ENCODE measurements around the gene RCOR1. TPM values are rescaled to one million over a fixed set of nuclear protein-coding genes. Genes with fewer than 3 reads are reported as not detected.

The RCOR1 gene
- total RNA-seq, 5 donors from 2014 or later (not counting 1 experiment from before 2014, with no cell fraction given), result 17.7 to 25.0 (median 18.7) TPM

GRCh38 chr14:102584871-102585869 lies 7.3 kb upstream of the RCOR1 start:
- H3K9me3 Mint-ChIP-seq, result no peaks in the 10 kb centered on the region
- H3K27ac Mint-ChIP-seq, result no peak overlapping the region
- Histone ChIP-seq H3K27ac (ENCODE audit: low read length) (no peak overlapping the region), H3K4me3 (ENCODE audit: control insufficient read depth in 1 of 2, extremely low read depth in 1 of 2, low read length in 1 of 2) (no peak overlapping the region), H3K27me3 (replicated peaks in 1 of 2; ENCODE audit: control insufficient read depth in 2 of 2, extremely low read depth in 1 of 2, insufficient read depth in 2 of 2, low read length in 1 of 2) (peaks cover 0 to 21% of the 10 kb centered on the region in 2 experiments), H3K9me3 (no peaks in the 10 kb centered on the region), H3K36me3 (ENCODE audit: control insufficient read depth in 2 of 2, extremely low read depth in 1 of 2, insufficient read depth in 1 of 2, low read length in 1 of 2) (no peaks in the 10 kb centered on the region), H3K4me1 (ENCODE audit: control insufficient read depth in 1 of 2, extremely low read depth in 1 of 2, insufficient read depth in 2 of 2, low read length in 2 of 2) (no peaks in the 10 kb centered on the region)
- H3K36me3 Mint-ChIP-seq, result no peaks in the 10 kb centered on the region
- CTCF ChIA-PET, result no interaction called here
- DNase-seq (no peak), ATAC-seq (replicated peaks in 1 of 4) (no peak)
- no peaks in the 10 kb centered on the region for H3K27me3 Mint-ChIP-seq
- POLR2A ChIA-PET, result no interaction called here
- no peaks in the 10 kb centered on the region for H3K4me1 Mint-ChIP-seq
- no peak overlapping the region for H3K4me3 Mint-ChIP-seq
- WGBS (ENCODE audit: insufficient coverage), result 84% methylated on average over 16 of the region's 24 CpGs

DNA sequence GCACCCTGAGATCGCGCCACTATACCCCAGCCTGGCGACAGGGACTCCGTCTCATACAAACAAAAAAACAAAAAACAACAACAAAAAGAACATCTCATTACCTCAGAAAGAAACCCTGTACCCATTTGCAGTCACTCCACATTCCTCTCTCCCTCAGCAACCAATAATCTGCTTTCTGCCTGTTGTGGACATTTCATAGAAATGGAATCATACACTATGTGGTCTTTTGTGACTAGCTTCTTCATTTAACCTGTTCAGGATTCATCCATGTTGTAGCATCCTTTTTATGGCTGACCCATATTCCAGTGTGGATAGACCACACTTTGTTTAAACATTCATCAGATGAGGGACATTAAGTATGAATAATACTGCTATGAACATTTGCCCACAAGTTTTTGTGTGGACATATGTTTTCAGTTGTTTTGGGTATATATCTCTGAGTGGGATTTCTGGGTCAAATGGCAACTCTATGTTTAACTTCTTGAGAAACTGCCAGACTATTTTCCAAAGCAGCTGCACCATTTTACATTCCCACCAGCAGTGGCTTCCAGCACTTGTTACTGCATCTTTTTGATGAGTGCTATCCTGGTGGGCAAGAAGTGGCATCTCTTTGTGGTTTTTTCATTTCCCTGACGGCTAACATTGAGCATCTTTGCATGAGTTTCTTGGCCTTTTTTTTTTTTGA lies 5.9 kb upstream of the RCOR1 start:
- Mint-ChIP-seq H3K4me3 (no peak overlapping the region), H3K9me3 (no peaks in the 10 kb centered on the region), H3K27ac (no peak overlapping the region), H3K27me3 (no peaks in the 10 kb centered on the region), H3K4me1 (peaks cover 0 to 4% (median 0%) of the 10 kb centered on the region in 3 donors), H3K36me3 (no peaks in the 10 kb centered on the region)
- Histone ChIP-seq H3K9me3 (no peaks in the 10 kb centered on the region), H3K27me3 (replicated peaks in 1 of 2; ENCODE audit: control insufficient read depth in 2 of 2, extremely low read depth in 1 of 2, insufficient read depth in 2 of 2, low read length in 1 of 2) (peaks cover 0 to 21% of the 10 kb centered on the region in 2 experiments), H3K27ac (ENCODE audit: low read length) (no peak overlapping the region), H3K4me3 (ENCODE audit: control insufficient read depth in 1 of 2, extremely low read depth in 1 of 2, low read length in 1 of 2) (no peak overlapping the region), H3K4me1 (ENCODE audit: control insufficient read depth in 1 of 2, extremely low read depth in 1 of 2, insufficient read depth in 2 of 2, low read length in 2 of 2) (peaks cover 3 to 8% of the 10 kb centered on the region in 2 experiments), H3K36me3 (ENCODE audit: control insufficient read depth in 2 of 2, extremely low read depth in 1 of 2, insufficient read depth in 1 of 2, low read length in 1 of 2) (no peaks in the 10 kb centered on the region)
- 0% methylated on average over 1 of the region's 5 CpGs for WGBS (ENCODE audit: insufficient coverage)
- DNase-seq (no peak), ATAC-seq (replicated peaks in 1 of 4) (no peak)
- POLR2A ChIA-PET, result interaction anchor here (0.5 to 0.6 kb wide), 2 partner anchors 52 to 53 kb away, joined by 3 to 5 read pairs; no protein-coding TSS in a partner anchor
- CTCF ChIA-PET, result no interaction called here

- H3K4me3 ChIP-seq (ENCODE audit: control insufficient read depth in 1 of 2, extremely low read depth in 1 of 2, low read length in 1 of 2), result no peak overlapping the region
- H3K4me1 ChIP-seq (ENCODE audit: control insufficient read depth in 1 of 2, extremely low read depth in 1 of 2, insufficient read depth in 2 of 2, low read length in 2 of 2), result peaks cover 6 to 14% of the 10 kb centered on the region in 2 experiments
- Mint-ChIP-seq H3K4me3 (no peak overlapping the region), H3K9me3 (no peaks in the 10 kb centered on the region), H3K27me3 (no peaks in the 10 kb centered on the region), H3K36me3 (no peaks in the 10 kb centered on the region), H3K27ac (no peak overlapping the region), H3K4me1 (peaks cover 3 to 7% (median 4%) of the 10 kb centered on the region in 3 donors)
- ATAC-seq (replicated peaks in 1 of 4) (no peak), DNase-seq (no peak)
- H3K27ac ChIP-seq (ENCODE audit: low read length), result no peak overlapping the region
- peaks cover 0 to 11% of the 10 kb centered on the region in 2 experiments for H3K27me3 ChIP-seq (replicated peaks in 1 of 2; ENCODE audit: control insufficient read depth in 2 of 2, extremely low read depth in 1 of 2, insufficient read depth in 2 of 2, low read length in 1 of 2)
- no CpG with 5 or more reads among the region's 3 CpGs for WGBS (ENCODE audit: insufficient coverage)
- ChIA-PET CTCF (interaction anchor here in 1 of 2 donors (0.5 kb wide), 1 partner anchor 41 kb away, joined by 3 read pairs; no protein-coding TSS in a partner anchor), POLR2A (no interaction called here)
- H3K9me3 ChIP-seq, result no peaks in the 10 kb centered on the region
- H3K36me3 ChIP-seq (ENCODE audit: control insufficient read depth in 2 of 2, extremely low read depth in 1 of 2, insufficient read depth in 1 of 2, low read length in 1 of 2), result no peaks in the 10 kb centered on the region
Observed at GRCh38 chr14:102588821-102589220, 3.6 kb upstream of the RCOR1 start.

DNA sequence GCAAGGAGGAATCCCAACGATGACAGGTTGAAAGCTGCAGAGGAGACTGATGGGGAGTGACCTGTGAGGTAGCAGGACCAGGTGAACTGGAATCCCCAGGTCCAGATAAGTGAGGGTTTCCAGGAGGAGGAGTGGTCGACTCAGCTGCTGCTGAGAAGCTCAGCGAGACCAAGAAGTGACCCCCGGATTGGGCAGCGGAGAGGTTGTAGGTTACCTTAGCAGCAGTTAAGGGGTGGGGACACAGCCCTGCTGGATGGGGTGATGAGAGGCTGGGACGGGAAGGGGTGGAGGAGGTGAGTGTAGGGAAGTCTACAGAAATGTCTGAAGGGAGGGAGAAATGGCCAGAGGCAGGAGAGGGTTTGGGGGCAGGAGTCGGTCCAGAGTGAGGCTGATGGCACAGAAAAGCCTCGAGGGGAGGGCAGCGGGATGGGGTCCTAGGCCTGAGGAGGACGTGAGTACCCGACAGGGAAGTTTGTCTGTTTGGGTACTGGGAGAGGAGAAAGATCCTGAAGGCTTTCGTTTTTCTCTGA lies 2.6 kb upstream of the RCOR1 start:
- ChIA-PET POLR2A (no interaction called here), CTCF (no interaction called here)
- no peaks in the 10 kb centered on the region for H3K27me3 Mint-ChIP-seq
- H3K36me3 ChIP-seq (ENCODE audit: control insufficient read depth in 2 of 2, extremely low read depth in 1 of 2, insufficient read depth in 1 of 2, low read length in 1 of 2), result no peaks in the 10 kb centered on the region
- peaks cover 13 to 14% of the 10 kb centered on the region in 2 experiments for H3K4me1 ChIP-seq (ENCODE audit: control insufficient read depth in 1 of 2, extremely low read depth in 1 of 2, insufficient read depth in 2 of 2, low read length in 2 of 2)
- H3K9me3 Mint-ChIP-seq, result no peaks in the 10 kb centered on the region
- H3K4me3 ChIP-seq (ENCODE audit: control insufficient read depth in 1 of 2, extremely low read depth in 1 of 2, low read length in 1 of 2), result no peak overlapping the region
- no peak overlapping the region for H3K27ac ChIP-seq (ENCODE audit: low read length)
- H3K27ac Mint-ChIP-seq, result peak overlapping the region; percentile 12 to 34
- no peaks in the 10 kb centered on the region for H3K36me3 Mint-ChIP-seq
- no peaks in the 10 kb centered on the region for H3K9me3 ChIP-seq
- peaks cover 0 to 7% of the 10 kb centered on the region in 2 experiments for H3K27me3 ChIP-seq (replicated peaks in 1 of 2; ENCODE audit: control insufficient read depth in 2 of 2, extremely low read depth in 1 of 2, insufficient read depth in 2 of 2, low read length in 1 of 2)
- whole genome bisulfite sequencing (ENCODE audit: insufficient coverage), result 91% methylated on average over 12 of the region's 12 CpGs
- ATAC-seq (replicated peaks in 1 of 4) (no peak), DNase-seq (no peak)
- peaks cover 13 to 17% (median 14%) of the 10 kb centered on the region in 3 donors for H3K4me1 Mint-ChIP-seq
- H3K4me3 Mint-ChIP-seq, result peak overlapping the region in 2 of 3 donors; percentile 21 to 81

GRCh38 chr14:102590667-102591099 lies 1.8 kb upstream of the RCOR1 start:
- DNase-seq, result peak in 2 of 35 experiments; percentile 12 to 25

More at GRCh38 chr14:102590667-102591099, 1.8 kb upstream of the RCOR1 start:
- POLR2A ChIA-PET, result interaction anchor here in 1 of 2 donors (1.2 kb wide), 1 partner anchor 22 kb away, joined by 4 read pairs; no protein-coding TSS in a partner anchor
- Histone ChIP-seq H3K36me3 (ENCODE audit: control insufficient read depth in 2 of 2, extremely low read depth in 1 of 2, insufficient read depth in 1 of 2, low read length in 1 of 2) (no peaks in the 10 kb centered on the region), H3K4me1 (ENCODE audit: control insufficient read depth in 1 of 2, extremely low read depth in 1 of 2, insufficient read depth in 2 of 2, low read length in 2 of 2) (peaks cover 13 to 18% of the 10 kb centered on the region in 2 experiments), H3K4me3 (ENCODE audit: control insufficient read depth in 1 of 2, extremely low read depth in 1 of 2, low read length in 1 of 2) (no peak overlapping the region), H3K27me3 (replicated peaks in 1 of 2; ENCODE audit: control insufficient read depth in 2 of 2, extremely low read depth in 1 of 2, insufficient read depth in 2 of 2, low read length in 1 of 2) (no peaks in the 10 kb centered on the region), H3K9me3 (no peaks in the 10 kb centered on the region), H3K27ac (ENCODE audit: low read length) (peak overlapping the region; percentile 82)
- Mint-ChIP-seq H3K27me3 (no peaks in the 10 kb centered on the region), H3K36me3 (no peaks in the 10 kb centered on the region), H3K4me3 (peak overlapping the region; percentile 62 to 92 (median 81)), H3K4me1 (peaks cover 18 to 23% (median 21%) of the 10 kb centered on the region in 3 donors), H3K27ac (peak overlapping the region; percentile 74 to 80), H3K9me3 (no peaks in the 10 kb centered on the region)
- CTCF ChIA-PET, result interaction anchor here in 1 of 2 donors (0.8 kb wide), 1 partner anchor 66 kb away, joined by 4 read pairs; no protein-coding TSS in a partner anchor
- 95% methylated on average over 8 of the region's 13 CpGs for WGBS (ENCODE audit: insufficient coverage)
- ATAC-seq (replicated peaks in 1 of 4), result no peak

All from T-cell (primary cell).